NCI-H2029 (cell line): ENCODE results near the gene CTNNAL1.
"Not testable (repeated sequence)": the region's sequence is repeated elsewhere in the genome, so short reads cannot be mapped to it uniquely, and the experiment has no call there.

ENCODE experiments used
- DNase-seq: peaks from one replicate; lab custom pipeline; 2025; lab: John Stamatoyannopoulos, UW

The CTNNAL1 gene, protein sequence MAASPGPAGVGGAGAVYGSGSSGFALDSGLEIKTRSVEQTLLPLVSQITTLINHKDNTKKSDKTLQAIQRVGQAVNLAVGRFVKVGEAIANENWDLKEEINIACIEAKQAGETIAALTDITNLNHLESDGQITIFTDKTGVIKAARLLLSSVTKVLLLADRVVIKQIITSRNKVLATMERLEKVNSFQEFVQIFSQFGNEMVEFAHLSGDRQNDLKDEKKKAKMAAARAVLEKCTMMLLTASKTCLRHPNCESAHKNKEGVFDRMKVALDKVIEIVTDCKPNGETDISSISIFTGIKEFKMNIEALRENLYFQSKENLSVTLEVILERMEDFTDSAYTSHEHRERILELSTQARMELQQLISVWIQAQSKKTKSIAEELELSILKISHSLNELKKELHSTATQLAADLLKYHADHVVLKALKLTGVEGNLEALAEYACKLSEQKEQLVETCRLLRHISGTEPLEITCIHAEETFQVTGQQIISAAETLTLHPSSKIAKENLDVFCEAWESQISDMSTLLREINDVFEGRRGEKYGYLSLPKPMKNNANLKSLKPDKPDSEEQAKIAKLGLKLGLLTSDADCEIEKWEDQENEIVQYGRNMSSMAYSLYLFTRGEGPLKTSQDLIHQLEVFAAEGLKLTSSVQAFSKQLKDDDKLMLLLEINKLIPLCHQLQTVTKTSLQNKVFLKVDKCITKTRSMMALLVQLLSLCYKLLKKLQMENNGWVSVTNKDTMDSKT

GRCh38 chr9:109012876-109013678, at the start of gene CTNNAL1:
Gene CTNNAL1, minus strand, starts transcription at chr9:109013499. Its CDS starts 57 bp downstream, at chr9:109013442.
- peak; percentile 79 for DNase-seq

- DNase-seq, result no peak
Measured at GRCh38 chr9:109062543-109062942, 49.2 kb upstream of the CTNNAL1 start.

DNA sequence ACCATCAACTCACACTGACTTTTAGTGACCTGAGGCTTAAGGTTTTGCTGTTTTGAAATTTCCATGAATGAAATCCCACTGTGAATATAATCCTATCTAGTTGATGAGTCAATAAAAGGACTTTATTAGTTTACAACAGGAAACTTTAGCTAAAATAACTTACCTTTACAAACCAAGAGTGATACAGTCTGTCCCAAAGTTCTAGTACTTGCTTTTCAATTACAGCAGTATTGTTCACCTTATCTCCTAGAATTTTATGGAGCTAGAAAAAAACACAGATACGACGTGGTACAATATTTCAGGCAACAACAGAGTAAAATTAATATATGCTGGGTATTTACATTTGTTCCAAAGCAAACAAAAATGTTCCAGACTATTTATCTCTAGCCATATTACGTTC, 46.9 kb upstream of the CTNNAL1 start:
- no peak for DNase-seq

DNA sequence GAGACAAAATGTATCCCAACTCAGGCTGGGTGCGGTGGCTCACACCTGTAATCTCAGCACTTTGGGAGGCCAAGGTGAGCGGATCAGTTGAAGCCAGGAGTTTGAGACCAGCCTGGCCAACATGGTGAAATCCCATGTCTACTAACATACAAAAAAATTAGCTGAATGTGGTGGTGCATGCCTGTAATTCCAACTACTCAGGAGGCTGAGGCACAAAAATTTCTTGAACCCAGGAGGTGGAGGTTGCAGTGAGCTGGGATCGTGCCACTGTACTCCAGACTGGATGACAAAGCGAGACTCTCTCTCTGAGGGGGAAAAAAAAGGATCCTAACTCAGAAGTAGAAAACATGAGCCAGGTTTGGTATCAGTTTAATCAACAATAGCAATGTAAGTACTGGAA, 39.8 kb upstream of the CTNNAL1 start:
- not testable (repeated sequence) for DNase-seq

- no peak for DNase-seq
Measured at GRCh38 chr9:109052416-109052815, 39.1 kb upstream of the CTNNAL1 start.

GRCh38 chr9:109051733-109052132, 38.4 kb upstream of the CTNNAL1 start:
- no peak for DNase-seq

DNA sequence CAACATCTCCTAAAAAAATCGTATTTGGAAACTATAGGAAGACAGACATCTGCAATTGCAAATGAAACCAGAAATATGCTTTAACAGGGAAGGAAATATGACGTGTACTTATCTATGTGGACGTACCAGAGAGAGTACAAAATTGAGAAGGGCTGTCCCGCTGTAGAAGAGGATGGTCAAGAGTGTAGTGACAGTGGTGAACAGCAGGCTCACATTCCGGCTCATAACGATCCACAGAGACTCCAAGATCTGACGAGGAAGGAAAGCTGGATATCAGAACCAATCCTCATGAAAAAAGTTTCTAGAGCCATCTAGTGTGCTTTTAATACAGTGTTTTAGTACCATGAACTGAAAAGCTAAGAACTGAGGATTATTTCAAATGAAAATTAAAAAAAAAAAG, 37.1 kb upstream of the CTNNAL1 start:
- no peak for DNase-seq

DNA sequence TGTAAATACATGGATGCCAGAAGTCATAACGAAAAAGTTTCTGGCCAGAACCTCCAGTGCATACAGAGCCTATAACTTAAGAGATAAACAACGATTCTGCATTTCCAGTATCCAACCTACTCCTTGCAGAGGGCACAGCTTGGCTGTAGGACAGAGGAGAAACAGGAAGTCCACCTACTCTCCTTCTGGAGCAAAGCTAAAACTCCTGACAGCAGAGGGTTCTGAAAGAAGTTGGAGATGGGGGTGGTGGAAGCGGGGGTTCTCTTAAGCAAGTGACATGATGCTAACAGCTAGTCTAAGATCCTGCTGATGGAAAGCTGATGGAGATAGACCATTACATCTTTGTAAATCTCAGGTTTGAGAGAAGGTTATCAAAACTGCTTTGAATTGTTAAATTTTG, 35.5 kb upstream of the CTNNAL1 start:
- DNase-seq, result no peak

DNA sequence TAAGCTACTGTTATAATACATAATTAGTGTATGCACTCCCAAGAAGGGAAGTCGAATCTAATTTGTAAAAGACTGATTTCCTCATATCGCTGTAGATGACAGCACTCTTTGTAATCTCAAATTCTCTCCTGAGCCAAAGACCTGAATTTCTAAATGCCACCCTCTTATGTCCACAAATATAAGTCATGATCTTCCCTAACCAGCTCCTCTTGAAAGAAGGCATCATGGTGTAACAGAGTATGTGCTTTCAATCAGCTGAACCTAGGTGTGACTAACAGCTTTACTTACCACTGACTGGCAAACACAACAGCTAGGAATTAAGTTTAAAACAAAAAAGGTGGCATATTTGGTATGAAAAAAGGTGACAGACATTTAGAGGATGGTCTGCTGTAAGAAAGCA, 34.0 kb upstream of the CTNNAL1 start:
- DNase-seq, result no peak

- no peak for DNase-seq
Measured at GRCh38 chr9:109046346-109046745, 33.0 kb upstream of the CTNNAL1 start.

GRCh38 chr9:109043578-109043977, 30.3 kb upstream of the CTNNAL1 start:
- DNase-seq, result no peak

DNA sequence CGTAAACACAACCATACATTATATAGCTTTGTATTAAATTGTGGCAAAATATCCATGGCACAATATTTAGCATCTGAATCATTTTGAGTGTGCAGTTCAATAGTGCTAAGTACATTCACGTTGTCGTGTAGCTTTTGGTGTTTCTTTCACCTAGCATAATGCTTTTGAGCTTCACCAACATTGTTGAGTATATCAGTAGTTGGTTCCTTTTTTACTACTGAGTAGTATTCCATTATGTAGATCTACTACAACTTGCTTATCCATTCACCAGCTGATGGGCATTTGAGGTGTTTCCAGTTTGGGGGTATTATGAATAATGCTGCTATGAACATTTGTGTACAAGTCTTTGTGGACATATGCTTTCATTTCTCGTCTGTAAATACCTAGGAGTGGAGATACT, 27.3 kb upstream of the CTNNAL1 start:
- DNase-seq, result no peak

DNA sequence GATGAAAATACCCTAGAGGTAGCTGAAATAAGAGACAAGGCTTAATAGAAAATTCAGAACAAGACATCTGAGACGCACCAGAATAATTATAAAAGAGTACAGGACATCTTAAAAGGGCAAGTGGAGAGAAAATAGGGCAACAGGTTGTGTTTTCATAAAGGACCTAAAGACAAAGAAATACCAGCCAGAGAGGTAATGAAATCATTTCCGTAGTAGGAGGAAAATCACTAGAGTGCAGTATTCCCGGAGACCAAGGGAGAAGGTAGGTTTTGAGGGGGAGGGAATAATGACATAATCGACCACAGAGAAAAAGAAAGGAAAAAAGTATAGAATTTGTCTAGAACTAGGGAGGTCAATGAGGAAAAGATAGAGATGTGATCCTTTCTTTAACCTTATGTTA, 26.2 kb upstream of the CTNNAL1 start:
- DNase-seq, result no peak

DNA sequence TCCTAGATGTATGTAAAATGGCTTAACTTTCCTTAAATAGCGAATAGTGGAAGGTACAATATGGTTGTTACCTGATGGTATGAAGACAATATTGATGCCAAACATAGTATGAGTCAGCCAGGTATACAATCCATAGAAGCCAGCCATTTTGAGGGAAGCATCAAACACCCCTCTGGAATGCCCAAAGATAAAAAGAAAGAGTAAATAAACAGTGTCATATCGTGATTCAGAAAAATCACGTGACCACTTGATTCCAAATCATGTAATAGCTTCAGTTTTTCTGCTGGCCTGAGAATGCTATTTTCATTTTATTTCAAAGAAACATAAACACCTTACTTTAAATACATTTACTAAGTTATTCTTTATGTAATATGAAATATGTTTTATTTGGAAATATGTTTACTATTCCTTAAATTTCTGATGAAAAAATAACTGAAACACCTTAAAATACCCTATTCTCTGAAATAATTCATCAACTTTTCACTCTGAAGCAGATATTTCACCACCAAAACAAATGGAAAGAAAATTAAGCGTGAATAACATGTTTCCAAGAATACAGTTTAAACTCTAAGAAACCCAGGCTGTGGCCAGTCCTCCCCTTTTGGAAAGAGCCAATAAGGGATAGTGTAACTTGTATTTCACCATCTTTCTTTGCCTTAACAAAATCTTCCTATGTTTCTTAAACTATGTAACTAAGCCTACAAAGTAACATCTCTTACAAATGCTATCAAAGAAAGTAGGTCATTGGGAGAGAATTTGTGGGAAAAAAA, 24.8 kb upstream of the CTNNAL1 start:
- DNase-seq, result no peak

DNA sequence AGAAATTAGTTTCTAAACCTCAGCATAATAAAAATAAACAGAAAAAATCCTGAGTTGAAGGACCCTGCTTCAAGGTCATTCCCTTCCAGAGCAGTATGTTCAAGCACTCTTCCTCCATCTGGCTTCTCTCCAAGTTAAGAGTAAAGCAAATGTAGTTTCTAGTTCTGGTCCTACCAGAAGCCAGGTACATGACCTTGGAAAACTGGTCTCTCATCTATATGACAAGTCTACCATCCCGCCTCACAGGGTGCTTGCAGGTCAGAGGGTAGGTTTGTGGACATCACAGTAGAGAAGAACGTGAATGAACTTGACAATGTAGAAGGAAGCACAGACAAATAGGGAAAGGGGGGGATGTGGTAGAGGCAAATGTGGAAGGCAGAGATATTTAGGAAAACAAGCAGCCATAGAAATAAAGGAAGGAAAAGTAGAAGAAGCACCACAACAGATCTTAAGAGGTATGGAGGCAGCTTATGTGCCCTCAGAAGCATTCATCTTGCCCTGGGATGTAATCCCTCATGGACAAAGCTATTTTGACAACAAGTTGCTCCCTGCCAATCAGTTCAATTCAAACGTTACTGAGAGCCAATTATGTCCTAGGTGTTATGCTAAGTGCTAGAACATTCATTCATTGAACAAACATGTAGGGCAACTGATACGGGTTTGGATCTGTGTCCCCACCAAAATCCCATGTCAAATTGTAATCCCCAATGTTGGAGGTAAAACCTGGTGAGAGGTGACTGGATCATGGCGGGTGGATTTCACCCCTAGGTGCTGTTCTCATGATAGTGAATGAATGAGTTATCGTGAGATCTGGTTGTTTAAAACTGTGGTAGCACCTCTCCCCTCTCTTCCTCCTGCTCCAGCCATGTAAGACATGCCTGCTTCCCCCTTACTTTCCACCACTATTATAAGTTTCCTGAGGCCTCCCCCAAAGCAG, 23.7 kb upstream of the CTNNAL1 start:
- DNase-seq, result no peak

DNA sequence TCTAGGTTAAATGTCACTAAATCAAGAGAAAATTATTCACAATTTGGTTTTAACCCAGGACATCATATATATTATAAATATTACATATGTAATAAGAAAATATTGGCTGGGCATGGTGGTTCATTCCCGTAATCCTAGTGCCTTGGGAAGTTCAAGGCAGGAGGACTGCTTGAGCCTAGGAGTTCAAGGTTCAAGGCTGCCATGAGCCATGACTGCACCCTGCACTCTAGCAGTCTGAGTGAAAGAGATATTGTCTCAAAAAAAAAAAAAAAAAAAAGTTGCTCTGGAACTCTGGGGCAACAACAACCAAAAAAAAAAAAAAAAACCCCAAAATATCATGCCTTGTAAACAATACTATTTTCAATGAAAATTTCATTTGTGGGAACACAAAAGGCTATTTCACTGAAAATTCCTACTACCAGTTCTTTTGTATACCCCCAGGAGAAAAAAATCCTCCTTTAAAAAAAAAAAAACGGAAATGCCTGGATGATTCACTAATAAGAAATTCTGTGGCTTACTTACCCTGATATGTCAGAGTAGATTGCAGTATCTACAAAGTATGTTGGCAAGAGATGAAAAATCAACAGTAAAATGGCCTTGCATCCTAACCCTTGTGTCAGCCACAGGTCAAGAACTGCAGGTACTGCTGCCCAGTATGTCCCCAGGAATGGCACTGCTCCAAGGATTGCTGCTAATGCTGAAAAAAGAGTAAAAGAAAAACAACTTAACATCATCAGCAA, 22.6 kb upstream of the CTNNAL1 start:
- no peak for DNase-seq

DNA sequence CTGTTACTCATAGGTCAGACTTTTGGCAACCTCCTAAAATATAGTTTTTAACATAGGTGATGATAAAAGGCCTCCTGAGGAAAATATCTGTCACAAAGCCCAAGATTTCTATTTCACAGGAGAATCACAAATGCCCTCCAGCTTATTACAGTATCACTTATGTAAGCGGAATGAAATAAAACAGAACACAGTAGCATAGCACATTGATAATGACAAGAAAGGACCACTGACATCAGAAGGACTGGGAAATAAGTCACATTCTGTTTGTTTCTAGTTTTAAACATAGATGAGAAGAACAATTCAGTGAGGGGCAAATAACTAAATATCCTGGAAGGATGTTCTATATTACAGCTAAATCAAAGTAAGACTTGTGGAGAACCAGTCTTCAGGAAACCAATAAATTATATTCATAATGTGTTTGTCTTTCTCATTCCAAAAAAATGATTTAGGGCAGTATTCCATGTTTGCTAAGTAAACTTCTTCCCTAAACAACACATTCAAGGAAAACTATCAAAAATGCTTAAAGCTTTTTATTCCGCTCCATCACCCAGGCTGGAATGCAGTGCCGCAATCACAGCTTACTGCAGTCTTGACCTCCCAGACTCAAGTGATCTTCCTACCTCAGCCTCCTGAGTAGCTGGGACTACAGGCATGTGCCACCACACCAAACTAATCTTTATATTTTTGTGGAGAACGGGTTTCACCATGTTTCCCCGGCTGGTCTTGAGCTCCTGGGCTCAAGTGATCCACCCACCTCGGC, 20.8 kb upstream of the CTNNAL1 start:
- DNase-seq, result no peak

GRCh38 chr9:109031241-109031640, 17.9 kb upstream of the CTNNAL1 start:
- no peak for DNase-seq

DNA sequence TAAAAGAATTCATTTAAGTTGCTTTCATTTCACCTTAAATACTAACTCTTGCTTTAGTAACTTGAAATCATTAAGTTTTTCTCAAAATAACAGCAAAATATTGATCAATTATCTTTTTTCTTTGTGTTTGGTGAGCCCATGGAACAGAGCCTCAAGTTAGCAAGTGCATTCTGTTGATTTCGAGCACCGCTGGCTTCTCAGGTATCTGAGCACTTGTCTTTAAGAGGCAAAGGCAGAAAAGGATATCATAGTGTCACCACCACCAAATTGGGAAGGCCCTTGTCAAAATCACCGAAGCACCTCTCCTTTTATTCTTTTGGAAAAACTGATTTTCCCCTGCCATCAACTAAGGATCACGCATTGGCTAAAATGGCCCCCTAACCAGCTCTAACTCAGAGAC, 17.1 kb upstream of the CTNNAL1 start:
- no peak for DNase-seq
